HG03097 (cell line): ENCODE measurements around the gene HCN3.
"Not testable (repeated sequence)": the region's sequence is repeated elsewhere in the genome, so short reads cannot be mapped to it uniquely, and the experiment has no call there.

ENCODE experiments used
- ATAC-seq: cut with Tn5 transposase; IDR thresholded peaks from one replicate; pipeline ENCODE4 v1.9.1; 2021; ENCODE audit not compliant: unreplicated experiment, low FRiP score

The HCN3 gene

DNA sequence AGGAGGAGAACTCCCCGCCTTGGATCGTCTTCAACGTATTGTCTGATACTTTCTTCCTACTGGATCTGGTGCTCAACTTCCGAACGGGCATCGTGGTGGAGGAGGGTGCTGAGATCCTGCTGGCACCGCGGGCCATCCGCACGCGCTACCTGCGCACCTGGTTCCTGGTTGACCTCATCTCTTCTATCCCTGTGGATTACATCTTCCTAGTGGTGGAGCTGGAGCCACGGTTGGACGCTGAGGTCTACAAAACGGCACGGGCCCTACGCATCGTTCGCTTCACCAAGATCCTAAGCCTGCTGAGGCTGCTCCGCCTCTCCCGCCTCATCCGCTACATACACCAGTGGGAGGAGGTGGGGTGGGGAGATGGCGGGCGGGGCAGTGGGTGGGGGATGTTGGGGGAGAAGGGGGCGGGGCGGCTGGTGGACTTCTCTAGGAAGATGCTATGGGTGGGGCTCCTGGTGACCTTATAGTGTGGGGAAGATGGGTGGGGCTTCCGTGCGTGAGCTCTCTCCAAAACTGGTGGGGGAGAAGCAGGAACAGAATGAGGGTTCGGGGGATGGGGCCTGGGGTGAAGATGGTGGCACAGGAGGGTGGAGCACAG is 5.3 kb downstream of the HCN3 start:
- no peak for ATAC-seq

DNA sequence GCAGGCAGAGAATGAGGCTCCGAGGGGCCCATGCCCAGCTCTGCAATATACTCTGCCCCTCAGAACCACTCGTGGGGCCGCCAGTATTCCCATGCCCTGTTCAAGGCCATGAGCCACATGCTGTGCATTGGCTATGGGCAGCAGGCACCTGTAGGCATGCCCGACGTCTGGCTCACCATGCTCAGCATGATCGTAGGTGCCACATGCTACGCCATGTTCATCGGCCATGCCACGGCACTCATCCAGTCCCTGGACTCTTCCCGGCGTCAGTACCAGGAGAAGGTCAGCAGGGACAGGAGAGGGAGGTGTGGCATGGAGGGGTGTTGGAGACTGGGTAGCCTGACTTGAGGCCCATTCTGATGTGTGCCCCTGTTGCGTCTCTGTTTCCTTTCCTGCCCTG is 7.2 kb downstream of the HCN3 start:
- ATAC-seq: no peak

DNA sequence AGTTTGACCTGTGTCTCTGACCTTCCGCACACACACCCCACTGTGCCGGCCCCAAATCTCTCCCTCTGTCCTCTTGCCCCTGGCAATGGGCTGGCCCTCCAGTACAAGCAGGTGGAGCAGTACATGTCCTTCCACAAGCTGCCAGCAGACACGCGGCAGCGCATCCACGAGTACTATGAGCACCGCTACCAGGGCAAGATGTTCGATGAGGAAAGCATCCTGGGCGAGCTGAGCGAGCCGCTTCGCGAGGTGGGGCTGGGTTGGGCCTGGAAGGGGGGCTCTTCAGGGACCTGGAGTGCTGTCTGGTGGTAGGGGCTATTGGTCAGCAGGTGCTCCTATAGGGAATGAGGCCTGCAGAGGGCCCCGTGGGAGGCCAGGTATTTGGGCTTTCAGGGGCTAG is 7.8 kb downstream of the HCN3 start:
- no peak for ATAC-seq

DNA sequence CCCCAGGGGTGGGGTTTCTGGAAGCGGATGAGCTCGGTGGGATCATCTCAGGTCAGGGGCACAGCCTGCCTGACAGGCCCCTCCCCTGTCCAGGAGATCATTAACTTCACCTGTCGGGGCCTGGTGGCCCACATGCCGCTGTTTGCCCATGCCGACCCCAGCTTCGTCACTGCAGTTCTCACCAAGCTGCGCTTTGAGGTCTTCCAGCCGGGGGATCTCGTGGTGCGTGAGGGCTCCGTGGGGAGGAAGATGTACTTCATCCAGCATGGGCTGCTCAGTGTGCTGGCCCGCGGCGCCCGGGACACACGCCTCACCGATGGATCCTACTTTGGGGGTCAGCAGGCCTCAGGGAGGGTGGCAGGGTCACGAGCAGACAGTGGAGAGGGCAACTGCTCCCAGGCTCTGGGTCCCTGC is 8.4 kb downstream of the HCN3 start:
- no peak for ATAC-seq

DNA sequence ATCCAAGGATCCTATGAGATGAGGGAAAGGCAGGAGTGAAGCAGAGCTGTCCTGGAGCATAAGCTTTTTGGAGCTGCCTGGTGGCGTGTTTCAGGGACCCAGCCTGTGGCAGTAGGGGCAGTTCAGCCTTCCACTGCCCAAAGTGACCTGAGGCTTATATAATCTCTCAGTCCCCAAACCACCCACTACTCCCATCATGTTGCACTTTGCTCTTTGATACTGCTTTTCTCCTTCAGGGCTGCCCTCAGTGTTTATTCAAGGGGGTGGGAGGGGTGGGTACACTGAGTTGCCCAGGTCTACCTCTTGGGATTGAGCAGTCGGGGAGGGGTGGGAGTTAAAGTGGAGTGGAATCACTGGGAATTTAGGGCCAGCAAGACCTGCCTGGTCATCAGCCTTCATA is 9.3 kb downstream of the HCN3 start:
- no peak for ATAC-seq

DNA sequence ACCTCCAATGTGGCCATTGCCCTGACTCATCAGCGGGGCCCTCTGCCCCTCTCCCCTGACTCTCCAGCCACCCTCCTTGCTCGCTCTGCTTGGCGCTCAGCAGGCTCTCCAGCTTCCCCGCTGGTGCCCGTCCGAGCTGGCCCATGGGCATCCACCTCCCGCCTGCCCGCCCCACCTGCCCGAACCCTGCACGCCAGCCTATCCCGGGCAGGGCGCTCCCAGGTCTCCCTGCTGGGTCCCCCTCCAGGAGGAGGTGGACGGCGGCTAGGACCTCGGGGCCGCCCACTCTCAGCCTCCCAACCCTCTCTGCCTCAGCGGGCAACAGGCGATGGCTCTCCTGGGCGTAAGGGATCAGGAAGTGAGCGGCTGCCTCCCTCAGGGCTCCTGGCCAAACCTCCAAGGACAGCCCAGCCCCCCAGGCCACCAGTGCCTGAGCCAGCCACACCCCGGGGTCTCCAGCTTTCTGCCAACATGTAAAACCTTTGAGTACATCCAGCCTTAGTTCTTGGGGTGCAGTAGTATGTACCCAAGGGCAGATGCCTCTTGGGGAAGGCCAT is 10.8 kb downstream of the HCN3 start:
- no peak for ATAC-seq

DNA sequence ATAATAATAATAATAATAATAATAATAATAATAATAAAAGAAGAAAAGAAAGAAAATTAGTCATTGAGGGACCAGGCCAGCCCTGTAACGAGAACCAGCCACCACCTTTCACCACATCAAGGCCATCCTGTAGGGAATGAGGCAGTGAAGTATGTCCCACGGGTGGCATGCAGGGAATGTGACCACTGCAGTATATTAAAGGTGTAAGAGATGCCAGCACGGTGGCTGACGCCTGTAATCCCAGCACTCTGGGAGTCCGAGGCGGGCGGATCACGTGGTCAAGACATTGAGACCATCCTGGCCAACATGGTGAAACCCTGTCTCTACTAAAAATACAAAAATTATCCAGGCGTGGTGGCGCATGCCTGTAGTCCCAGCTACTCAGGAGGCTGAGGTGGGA is 13.7 kb downstream of the HCN3 start:
- ATAC-seq: not testable (repeated sequence)

DNA sequence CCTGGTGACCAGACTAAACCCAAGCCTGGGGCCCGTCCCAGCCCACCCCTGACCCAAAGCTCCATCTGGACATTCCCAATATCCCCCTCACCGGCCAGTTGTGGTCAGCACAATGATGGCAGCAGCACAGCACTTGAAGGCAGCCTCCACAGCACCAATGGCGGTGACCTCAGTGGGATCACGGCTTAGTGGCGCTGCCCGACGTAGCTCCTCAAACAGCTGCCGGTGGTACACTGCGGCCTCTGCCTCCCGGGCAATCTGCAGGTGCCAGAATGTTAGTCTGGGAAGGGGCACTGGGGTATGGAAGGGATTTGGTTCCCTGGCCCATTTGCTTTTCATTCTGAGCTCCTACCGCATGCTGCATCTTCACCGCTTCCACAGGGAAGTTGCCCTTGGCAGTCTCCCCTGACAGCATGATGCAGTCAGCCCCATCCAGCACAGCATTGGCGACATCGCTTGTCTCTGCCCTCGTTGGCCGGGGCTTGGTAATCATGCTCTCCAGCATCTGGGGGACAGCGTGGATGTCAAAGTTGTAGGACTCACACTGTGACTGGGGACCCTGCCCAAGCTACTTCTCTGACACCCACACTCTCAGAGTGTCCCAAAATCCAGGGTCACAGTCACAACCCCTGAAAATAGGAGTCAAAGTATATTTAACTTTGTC is 16.0 kb downstream of the HCN3 start:
- no peak for ATAC-seq

DNA sequence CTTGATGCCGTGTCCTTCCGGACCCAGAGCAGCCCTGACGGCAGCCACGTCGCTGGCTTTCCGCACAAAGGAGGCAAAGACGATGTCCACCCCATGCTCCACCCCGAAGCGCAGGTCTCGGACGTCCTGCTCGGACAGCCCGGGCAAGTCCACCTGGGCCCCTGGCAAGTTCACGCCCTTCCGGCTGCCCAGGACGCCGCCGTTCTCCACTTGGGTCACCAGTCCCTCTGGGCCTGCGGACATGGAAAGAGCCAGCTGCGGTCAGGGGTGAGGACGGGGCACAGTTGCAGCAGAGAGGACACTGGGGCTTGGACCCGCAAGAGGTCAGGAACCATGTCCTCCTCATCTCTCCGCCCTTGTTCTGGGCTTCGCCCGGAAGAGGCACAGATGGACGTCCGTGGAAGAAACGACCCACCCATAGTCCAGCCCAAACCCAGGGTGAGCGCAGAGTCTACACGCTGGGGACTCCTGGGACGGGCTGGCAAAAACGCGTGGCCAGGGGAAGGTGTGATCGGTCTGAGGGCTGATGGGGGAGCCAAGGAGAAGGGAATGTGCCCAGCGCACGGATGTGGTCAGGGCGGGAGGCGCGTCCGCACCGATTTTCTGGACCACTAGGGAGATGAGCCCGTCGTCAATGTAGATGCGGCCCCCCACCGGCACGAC is 17.4 kb downstream of the HCN3 start:
- no peak for ATAC-seq

DNA sequence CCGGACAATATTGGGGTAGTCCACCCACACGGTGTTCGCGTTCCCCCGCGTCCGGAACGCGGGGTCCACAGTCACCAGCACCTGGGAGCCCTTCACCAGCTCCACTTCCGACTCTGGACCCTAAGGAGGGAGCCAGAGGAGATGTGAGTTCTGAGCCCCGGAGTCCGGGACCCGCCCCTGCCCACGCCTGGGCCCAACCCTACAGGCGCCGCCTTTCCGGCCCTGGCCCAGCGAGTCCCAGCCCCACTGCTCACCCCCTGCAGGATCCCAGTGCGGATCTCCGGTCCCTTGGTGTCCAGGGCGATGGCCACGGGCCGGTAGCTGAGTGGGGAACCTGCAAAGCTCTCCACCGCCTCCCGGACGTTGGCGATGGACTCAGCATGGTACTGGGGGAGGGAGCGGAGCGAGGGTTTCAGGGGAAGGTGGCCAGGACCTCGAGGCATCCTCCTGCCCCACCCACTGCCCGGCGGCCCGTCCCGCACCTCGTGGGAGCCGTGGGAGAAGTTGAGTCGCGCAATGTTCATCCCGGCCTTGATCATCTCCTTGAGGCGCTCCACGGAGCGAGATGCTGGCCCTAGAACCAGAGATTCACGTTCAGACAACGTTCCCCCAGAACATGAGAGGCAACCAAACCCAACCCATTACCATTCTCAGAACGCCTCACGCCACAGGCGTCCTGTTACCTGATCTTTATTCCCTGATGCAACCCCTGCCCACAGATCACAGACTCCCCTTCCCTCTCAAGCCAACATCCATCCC is 18.1 kb downstream of the HCN3 start:
- no peak for ATAC-seq

DNA sequence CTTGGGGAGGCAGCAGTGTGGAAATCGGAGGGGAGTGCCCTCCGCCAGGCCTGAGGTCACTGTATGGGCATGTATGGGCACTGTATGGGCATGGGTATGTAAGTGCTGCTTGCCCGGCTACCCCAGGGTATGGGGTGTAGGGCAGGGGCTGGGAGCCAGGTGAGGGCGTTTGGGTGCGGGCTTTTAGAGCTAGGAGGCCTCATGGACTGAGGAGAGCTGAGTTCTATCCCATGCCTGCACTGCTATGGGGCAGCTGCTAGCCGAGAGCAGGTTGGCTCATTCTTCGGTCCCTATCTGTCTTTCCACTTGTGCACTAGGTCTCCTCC is 18.6 kb downstream of the HCN3 start:
- ATAC-seq: no peak

DNA sequence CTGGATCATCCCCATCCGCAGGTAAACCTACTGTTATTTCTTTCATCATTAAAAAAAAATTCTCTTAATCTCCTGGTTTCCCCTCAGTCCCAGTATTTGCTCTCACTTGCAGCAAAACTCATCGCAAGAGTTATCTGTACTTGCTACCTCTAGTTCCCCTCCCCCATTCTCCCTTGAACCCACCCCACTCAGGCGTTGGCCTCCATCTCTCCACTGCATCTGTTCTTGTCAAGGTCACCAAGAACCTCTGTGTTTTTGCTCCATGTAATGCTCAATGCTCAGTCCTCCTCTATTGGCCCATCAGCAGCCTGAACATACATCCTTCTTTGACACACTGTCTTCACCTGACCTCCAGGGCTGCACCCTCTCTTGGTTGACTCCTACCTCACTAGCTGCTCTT is 19.4 kb downstream of the HCN3 start:
- no peak for ATAC-seq

DNA sequence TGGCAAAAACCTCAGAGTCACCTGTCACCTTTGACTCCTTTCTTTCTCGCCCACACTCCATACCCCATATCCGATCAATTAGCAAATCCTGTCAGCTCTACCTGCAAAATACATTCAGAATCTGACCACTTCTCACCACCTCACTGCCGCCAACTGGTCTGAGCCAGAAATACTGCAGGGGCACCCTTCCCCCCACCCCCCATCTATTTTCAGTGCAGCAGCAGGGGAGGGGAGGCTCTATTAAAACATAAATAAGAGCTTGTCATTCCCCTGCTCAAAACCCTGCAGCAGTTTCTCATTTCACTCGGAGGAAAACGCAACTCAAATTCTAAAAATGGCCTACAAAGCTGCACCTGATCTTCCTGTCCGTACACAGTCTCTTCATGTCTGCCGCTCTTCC is 20.1 kb downstream of the HCN3 start:
- no peak for ATAC-seq

DNA sequence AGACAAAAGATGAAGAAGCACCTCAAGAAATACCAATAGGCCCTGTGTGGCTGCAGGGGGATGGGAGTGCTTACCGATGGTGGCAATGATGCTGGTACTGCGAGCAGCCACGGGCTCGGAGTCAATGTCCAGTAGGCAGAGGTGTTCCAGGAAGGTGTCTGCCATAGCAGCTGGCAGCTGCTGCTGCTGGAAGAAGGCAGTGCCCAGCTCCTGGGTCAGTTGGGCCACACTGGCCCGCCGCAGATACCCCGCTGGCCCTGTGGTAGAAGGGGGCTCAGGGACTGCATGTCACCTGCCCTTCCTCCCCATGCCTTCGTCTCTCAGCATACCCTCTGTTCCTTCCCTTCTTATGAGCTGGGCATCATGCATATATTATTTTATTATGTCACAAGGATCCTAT is 22.8 kb downstream of the HCN3 start:
- no peak for ATAC-seq

DNA sequence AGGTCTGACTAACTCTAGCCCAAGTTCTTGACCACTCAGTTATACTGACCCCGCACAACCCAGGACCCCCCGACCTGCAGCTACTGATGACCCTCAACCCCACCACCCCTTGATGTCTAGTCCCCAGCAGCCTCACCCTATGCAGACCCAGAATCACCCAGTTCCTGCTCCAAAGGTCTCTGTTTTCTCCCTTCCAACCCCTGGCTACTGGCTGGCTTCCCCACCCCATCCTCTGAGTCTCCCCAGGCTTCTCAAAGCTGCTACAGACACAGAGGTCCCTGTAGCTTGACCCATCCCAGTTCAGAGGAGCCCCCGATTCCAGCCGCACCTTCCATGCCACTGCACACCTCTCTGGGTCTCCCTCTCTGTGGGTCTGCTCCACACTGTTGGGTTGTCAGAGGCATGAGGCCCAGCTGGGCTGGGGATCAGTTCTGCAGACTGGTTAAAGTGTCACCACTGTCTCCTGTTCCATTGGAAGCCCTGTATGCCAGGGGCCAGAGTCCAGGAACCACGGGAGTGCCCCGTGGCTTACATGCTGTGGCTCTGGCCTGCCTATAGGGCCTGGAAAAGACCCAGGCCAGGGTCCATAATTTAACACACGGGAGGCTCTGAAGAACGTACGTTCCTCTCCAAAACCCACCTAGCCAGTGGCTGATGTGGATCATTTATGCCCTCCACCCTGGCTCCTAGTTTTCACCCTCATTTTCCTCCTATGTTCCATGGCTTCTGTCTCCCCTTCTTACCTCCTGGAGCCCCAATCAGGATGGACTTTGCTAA is 23.5 kb downstream of the HCN3 start:
- ATAC-seq: no peak

DNA sequence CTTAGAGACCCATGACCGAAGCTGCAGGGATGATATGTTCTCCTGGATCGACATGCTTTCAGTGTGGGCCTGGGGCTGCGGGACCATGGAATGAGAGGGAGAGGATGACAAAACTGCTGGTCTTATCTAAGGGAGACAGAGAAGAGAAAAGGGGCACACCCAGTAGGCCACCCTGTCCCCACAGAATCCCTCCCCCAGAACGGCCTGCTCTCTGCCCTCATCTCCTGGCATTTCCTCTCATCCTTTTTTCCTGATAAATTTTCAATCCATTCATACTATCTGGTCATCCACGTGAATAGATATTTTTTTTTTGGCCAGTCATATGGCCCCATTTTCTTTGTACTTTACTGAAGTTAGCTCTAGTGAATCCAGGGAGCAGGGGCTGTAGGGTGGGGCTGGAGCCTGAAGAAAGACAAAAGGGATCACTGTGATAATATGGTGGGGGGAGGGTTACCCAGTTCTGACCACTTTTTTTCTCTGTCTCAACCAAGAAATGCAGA is 24.1 kb downstream of the HCN3 start, which contains the start of gene PKLR:
Gene PKLR (minus strand): TSS at position 97 of the 500 bp plus-strand sequence. CDS start 43 bp downstream, at position 54.
- ATAC-seq: no peak

DNA sequence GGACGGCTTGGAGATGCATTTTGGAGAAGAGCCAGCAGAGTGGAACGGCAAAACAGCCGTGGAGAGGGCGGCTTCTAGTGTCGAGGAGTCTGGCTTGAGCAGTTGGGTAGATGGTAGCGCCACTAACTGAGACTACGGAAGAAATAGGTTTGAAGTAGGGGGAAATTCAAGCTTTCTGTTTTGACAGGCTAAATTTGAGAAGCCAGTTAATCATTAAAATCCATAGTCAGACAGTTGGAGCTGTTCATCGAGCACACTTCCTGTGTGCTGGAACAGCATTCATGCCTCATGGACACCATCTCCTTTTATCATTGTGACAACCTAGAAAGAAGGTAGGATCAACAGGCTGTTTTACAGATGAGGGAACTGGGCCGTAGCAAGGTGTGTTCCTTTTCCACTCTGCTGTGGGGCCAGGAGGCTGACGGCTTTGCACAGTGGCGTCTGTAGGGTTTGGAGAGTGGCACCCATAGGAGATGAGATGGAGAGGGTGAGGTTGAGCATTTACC is 27.3 kb downstream of the HCN3 start:
- ATAC-seq: no peak

DNA sequence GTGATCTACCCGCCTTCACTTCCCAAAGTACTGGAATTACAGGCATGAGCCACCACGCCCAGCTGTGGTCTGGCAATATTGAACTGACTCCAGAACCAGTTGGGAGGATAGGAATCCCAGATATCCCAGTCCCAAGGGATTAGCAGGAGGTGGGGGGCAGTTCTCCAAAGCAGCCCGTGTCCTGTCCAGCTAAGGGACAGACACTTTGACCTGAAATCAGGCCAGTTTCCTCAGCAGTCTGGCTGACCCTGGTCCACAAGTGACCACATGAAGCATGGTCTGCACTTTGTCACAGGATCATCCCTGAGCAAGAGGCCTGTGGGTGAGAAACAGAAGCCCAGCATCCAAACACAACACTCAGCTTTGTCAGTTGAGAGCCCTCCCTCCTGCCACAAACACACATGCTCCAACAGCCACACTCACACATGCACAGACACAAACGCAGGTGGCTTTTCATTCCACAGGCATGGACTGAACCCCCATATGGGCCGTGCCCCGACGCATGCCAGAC is 28.7 kb downstream of the HCN3 start:
- ATAC-seq: no peak

DNA sequence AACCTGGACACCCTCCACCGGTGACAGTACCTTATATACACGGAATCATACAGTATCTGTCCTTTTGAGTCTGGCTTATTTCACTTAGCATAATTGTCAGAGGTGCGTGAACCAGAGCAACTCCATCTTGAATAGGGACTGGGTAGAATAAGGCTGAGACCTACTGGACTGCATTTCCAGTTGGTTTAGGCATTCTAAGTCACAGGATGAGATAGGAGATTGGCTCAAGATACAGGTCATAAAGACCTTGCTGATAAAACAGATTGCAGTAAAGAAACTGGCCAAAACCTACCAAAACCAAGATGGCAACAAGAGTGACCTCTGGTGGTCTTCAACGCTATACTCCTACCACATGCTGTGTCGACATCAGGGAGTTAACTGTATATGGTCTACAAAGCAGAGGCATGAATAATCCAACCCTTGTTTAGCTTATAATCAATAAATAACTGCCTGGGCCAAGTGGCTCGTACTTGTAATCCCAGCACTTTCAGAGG is 30.0 kb downstream of the HCN3 start:
- no peak for ATAC-seq
